Thoracic aorta (tissue), 2 donors: ENCODE results near the gene BCOR. TPM values are rescaled to one million over a fixed set of nuclear protein-coding genes. Genes with fewer than 3 reads are reported as not detected.

ENCODE experiments used
- ATAC-seq: fragments of 150-250 bp; one replicate; pipeline ENCODE4 v1.8.0; 2017; ENCODE audit warnings: low read depth; ENCODE audit not compliant: insufficient number of reproducible peaks, low FRiP score
- DNase-seq: peaks from one replicate; pipeline ENCODE4 v3.0.0-alpha.2; 2020; ENCODE audit warnings: low spot score
- H3K27ac ChIP-seq, 2 donors: fragments of 200-600 bp; sonication (generic); 1 replicate in 1 of 2; 2 replicates in 1 of 2; pipeline ENCODE4 v1.5.1; 2016; ENCODE audit warnings: mild to moderate bottlenecking in 2 of 2, moderate library complexity in 2 of 2
- H3K27me3 ChIP-seq: fragments of 200-600 bp; sonication (generic); replicated peaks from 2 replicates; pipeline ENCODE4 v1.6.0; 2016; ENCODE audit warnings: mild to moderate bottlenecking; ENCODE audit not compliant: insufficient read depth
- H3K36me3 ChIP-seq: fragments of 200-600 bp; sonication (generic); one replicate; pipeline ENCODE4 v1.5.1; 2016
- H3K4me1 ChIP-seq, 2 donors: fragments of 200-600 bp; sonication (generic); 1 replicate in 1 of 2; 2 replicates in 1 of 2; pipeline versions ENCODE4 v1.5.1 to v1.6.0; 2016; ENCODE audit warnings: low read depth in 2 of 2, mild to moderate bottlenecking in 1 of 2; ENCODE audit not compliant: control insufficient read depth in 1 of 2
- H3K4me3 ChIP-seq: fragments of 200-600 bp; sonication (generic); 2 replicates; pipeline ENCODE4 v1.5.1; 2016; ENCODE audit warnings: mild to moderate bottlenecking
- H3K9me3 ChIP-seq: fragments of 200-600 bp; sonication (generic); 2 replicates; pipeline ENCODE4 v1.5.1; 2016
- total RNA-seq, 2 donors: library from RNA; depleted of rRNA; stranded (reverse); fragments of >200 nt; gene quantifications; one replicate each; pipeline versions ENCODE4 v1.1.0 to v1.2.3, GENCODE V29; 2016
- TF ChIP-seq, protein P1 (sequence below): fragments of 200-600 bp; sonication (generic); IDR thresholded peaks from one replicate; pipeline ENCODE4 v1.5.1; 2019; ENCODE audit warnings: antibody characterized with exemption

The BCOR gene
- total RNA-seq, 2 donors from 2014 or later, result 28.6 to 30.7 TPM

DNA sequence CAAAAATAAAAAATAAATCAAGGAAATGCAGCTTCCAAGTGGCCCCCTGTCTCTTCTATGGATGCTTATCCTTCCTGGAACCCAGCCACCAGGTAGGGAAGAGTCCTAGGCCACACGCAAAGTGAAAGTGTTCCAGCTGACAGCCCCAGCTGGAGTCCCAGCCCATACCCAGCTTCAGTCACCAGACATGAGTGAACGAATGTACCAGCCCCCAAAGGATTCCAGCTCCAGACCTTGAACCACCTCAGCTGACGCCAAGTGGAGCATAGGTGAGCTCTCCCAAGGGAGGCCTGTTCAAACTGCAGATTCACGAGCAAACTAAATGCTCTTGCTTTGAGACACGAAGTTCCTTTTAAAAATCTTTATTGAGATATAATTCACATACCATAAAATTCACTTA is 62.0 kb downstream of the BCOR start:
- Histone ChIP-seq H3K4me3 (no peak overlapping the region), H3K4me1 (no peaks in the 10 kb centered on the region), H3K27ac (no peak overlapping the region), H3K36me3 (no peaks in the 10 kb centered on the region), H3K9me3 (no peaks in the 10 kb centered on the region), H3K27me3 (no peaks in the 10 kb centered on the region)
- DNase-seq (no peak), ATAC-seq (no peak)
- TF ChIP-seq, protein P1, sequence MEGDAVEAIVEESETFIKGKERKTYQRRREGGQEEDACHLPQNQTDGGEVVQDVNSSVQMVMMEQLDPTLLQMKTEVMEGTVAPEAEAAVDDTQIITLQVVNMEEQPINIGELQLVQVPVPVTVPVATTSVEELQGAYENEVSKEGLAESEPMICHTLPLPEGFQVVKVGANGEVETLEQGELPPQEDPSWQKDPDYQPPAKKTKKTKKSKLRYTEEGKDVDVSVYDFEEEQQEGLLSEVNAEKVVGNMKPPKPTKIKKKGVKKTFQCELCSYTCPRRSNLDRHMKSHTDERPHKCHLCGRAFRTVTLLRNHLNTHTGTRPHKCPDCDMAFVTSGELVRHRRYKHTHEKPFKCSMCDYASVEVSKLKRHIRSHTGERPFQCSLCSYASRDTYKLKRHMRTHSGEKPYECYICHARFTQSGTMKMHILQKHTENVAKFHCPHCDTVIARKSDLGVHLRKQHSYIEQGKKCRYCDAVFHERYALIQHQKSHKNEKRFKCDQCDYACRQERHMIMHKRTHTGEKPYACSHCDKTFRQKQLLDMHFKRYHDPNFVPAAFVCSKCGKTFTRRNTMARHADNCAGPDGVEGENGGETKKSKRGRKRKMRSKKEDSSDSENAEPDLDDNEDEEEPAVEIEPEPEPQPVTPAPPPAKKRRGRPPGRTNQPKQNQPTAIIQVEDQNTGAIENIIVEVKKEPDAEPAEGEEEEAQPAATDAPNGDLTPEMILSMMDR, result no peak

DNA sequence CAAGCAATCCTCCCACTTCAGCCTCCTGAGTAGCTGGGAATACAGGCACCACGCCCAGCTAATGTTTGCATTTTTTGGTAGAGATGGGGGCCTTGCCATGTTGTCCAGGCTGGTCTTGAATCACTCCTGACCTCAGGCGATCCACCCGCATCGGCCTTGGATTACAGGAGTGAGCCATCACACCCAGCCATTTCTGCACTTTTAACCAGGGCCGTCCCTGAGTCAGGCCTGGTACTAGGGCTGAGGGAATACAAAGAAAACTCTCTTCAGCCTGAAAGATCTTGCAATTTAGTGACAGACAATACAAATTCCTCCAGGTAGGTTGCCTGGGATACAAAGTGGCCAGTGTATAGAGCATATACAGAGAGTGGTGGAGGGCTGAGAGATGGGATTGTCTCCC is 65.8 kb downstream of the BCOR start:
- Histone ChIP-seq H3K27ac (no peak overlapping the region), H3K4me3 (no peak overlapping the region), H3K9me3 (no peaks in the 10 kb centered on the region), H3K36me3 (no peaks in the 10 kb centered on the region), H3K4me1 (no peaks in the 10 kb centered on the region), H3K27me3 (no peaks in the 10 kb centered on the region)
- no peak for ATAC-seq
- TF ChIP-seq, protein P1, result no peak
- no peak for DNase-seq

DNA sequence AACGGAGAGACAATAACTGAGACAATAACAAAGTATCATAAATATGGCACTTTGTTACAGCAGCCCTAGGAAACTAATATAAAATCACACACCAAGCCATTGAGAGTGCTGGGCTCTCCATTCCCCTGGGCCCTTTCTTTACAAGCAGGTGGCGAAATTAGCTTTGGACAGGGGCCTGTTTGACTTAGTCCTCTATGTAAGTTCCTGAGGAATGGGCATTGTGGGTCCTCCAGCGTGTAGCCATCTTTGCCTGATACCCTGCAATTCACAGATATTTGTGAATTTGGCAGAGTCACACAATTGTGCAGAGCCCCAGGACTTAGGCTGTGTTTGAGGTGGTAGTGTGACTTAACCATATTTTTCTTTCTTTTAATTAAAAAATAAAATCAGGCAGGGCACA is 67.6 kb downstream of the BCOR start:
- DNase-seq, result no peak
- ATAC-seq, result no peak
- H3K27ac ChIP-seq, result no peak overlapping the region
- H3K4me3 ChIP-seq, result no peak overlapping the region
- TF ChIP-seq, protein P1, result no peak
- no peaks in the 10 kb centered on the region for H3K4me1 ChIP-seq
- H3K36me3 ChIP-seq, result no peaks in the 10 kb centered on the region
- H3K9me3 ChIP-seq, result no peaks in the 10 kb centered on the region
- no peaks in the 10 kb centered on the region for H3K27me3 ChIP-seq

DNA sequence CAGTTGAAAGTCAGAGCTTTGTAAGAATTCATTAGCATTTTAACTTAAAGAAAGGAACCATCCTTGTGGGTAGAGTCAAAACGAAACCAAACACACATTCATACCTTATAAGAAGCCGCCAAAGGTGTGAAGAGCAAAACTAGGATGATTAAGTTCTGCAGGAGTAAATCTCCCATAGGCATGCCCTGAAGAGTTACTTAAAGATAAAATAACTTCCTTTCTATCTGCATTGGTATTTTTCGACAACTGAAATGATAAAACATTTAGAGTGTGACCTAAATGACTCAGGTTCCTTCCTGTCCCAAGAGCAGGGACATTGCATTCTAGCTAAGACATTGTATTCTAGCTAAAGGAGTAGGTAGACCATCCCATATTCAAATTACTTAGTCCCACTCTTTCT is 75.3 kb downstream of the BCOR start:
- H3K4me3 ChIP-seq, result no peak overlapping the region
- ATAC-seq (no peak), DNase-seq (no peak)
- H3K27ac ChIP-seq, result no peak overlapping the region
- H3K4me1 ChIP-seq, result no peaks in the 10 kb centered on the region
- TF ChIP-seq, protein P1, result no peak
- H3K27me3 ChIP-seq, result no peaks in the 10 kb centered on the region
- H3K36me3 ChIP-seq, result no peaks in the 10 kb centered on the region
- no peaks in the 10 kb centered on the region for H3K9me3 ChIP-seq

DNA sequence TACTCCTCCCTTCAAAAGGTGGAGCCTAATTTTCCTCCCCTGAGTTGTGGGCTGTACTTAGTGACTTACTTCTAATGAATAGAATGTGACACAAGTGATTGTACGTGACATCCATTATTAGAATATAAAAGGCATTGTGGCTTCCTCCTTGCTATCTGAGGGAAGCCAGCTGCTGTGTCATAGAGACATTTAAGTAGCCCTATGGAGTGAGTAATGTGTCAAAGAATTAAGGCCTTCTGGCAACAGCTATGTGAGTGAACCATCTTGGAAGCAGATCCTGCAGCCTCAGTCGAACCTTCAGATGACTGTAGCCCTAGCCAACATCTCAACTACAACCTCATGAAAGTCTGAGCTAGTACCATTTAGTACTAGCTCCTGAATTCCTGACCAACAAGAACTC is 76.1 kb downstream of the BCOR start:
- Histone ChIP-seq H3K36me3 (no peaks in the 10 kb centered on the region), H3K4me1 (no peaks in the 10 kb centered on the region), H3K9me3 (no peaks in the 10 kb centered on the region), H3K4me3 (no peak overlapping the region), H3K27ac (no peak overlapping the region), H3K27me3 (no peaks in the 10 kb centered on the region)
- TF ChIP-seq, protein P1, result no peak
- DNase-seq (no peak), ATAC-seq (no peak)
